Activated B cell treated with CpG ODN at 0.5 μM for 24 hours (primary cell): ENCODE results near the gene CFAP100. TPM values are rescaled to one million over a fixed set of nuclear protein-coding genes. Genes with fewer than 3 reads are reported as not detected.

Experiments
- ATAC-seq: fragments of 200-7000 bp; cut with Tn5 transposase; one replicate; pipeline ENCODE4 v1.10.0; 2021; ENCODE audit warnings: low read depth, mild to moderate bottlenecking, moderate library complexity
- CTCF ChIA-PET: fragments of 350-600 bp; sonication (Branson Sonifier 250); formaldehyde crosslinking; loops from one replicate; lab custom pipeline; 2021; ENCODE audit warnings: antibody characterized with exemption; lab: Charles Lee
- POLR2A ChIA-PET: fragments of 350-600 bp; sonication (Branson Sonifier 250); formaldehyde crosslinking; loops from one replicate; lab custom pipeline; 2021; ENCODE audit warnings: antibody characterized with exemption; lab: Charles Lee
- DNase-seq: peaks from one replicate; pipeline ENCODE4 v3.0.0; 2022
- H3K27ac Mint-ChIP-seq: one replicate; pipeline ENCODE4 v1.8.0; 2020; ENCODE audit warnings: mixed read lengths
- H3K27me3 Mint-ChIP-seq: one replicate; pipeline ENCODE4 v1.8.0; 2021; ENCODE audit warnings: mixed read lengths
- H3K36me3 Mint-ChIP-seq: one replicate; pipeline ENCODE4 v1.8.0; 2021; ENCODE audit warnings: low read depth, mixed read lengths
- H3K4me1 Mint-ChIP-seq: one replicate; pipeline ENCODE4 v1.8.0; 2021; ENCODE audit warnings: mixed read lengths
- H3K4me3 Mint-ChIP-seq: one replicate; pipeline ENCODE4 v1.8.0; 2020; ENCODE audit warnings: mild to moderate bottlenecking, mixed read lengths
- H3K9me3 Mint-ChIP-seq: one replicate; pipeline ENCODE4 v1.8.0; 2020; ENCODE audit warnings: mixed read lengths
- CTCF ChIP-seq: fragments of 200-600 bp; IDR thresholded peaks from one replicate; pipeline ENCODE4 v1.8.0; 2022; ENCODE audit warnings: antibody characterized with exemption, mild to moderate bottlenecking
- intact Hi-C: fragments of 100-400 bp; cut with micrococcal nuclease; formaldehyde crosslinking; loops from one replicate; pipeline ENCODE4 v1.15.1; 2024
- total RNA-seq: library from RNA; stranded (reverse); gene quantifications from 2 replicates; pipeline ENCODE4 v1.2.3, GENCODE V29; 2022

CFAP100 gene
- total RNA-seq, 1 donor from 2014 or later = not detected

GRCh38 chr3:126485956-126486355 lies 91.2 kb downstream of the CFAP100 start:
- intact Hi-C loops = no loop called here
- ChIA-PET CTCF (no interaction called here), POLR2A (no interaction called here)
- H3K4me1 Mint-ChIP-seq = peaks cover 5% of the 10 kb centered on the region
- ATAC-seq (no peak), DNase-seq (no peak)
- no peaks in the 10 kb centered on the region for H3K9me3 Mint-ChIP-seq
- H3K27me3 Mint-ChIP-seq = no peaks in the 10 kb centered on the region
- TF ChIP-seq CTCF = no peak
- H3K27ac Mint-ChIP-seq = no peak overlapping the region
- H3K36me3 Mint-ChIP-seq = no peaks in the 10 kb centered on the region
- H3K4me3 Mint-ChIP-seq = no peak overlapping the region

Other genes starting within 250 kb of the CFAP100 start
- not detected in 2 replicates for gene ALDH1L1, start 214.3 kb upstream of the CFAP100 start, total RNA-seq
- 0.31 and 0.39 TPM in 2 replicates for gene KLF15, start 37.5 kb upstream of the CFAP100 start, total RNA-seq
- gene ZXDC, start 81.0 kb downstream of the CFAP100 start, total RNA-seq = 37.4 and 45.4 TPM in 2 replicates
- gene UROC1, start 122.9 kb downstream of the CFAP100 start, total RNA-seq = not detected in 2 replicates
- not detected in 2 replicates for gene CHST13, start 129.2 kb downstream of the CFAP100 start, total RNA-seq
- gene C3orf22, start 164.0 kb downstream of the CFAP100 start, total RNA-seq = not detected in 2 replicates